ENCODE data around the gene IL17D.

Gene IL17D

GRCh38 chr13:20703780-20704458 is 420 bp downstream of the IL17D start:
- no peaks in the 10 kb centered on the region for H3K27me3 ChIP-seq (ENCODE audit: insufficient read depth, low read length)
- H3K36me3 ChIP-seq (ENCODE audit: control insufficient read depth in 1 of 2, insufficient read depth in 2 of 2, low read length in 2 of 2): no peaks in the 10 kb centered on the region
- peak overlapping the region; percentile 100 for H3K4me2 ChIP-seq (ENCODE audit: low read length)
- peaks cover 5% of the 10 kb centered on the region for H3K79me1 ChIP-seq (ENCODE audit: low read length)
- H2BK12ac ChIP-seq (ENCODE audit: low read length): no peak overlapping the region
- H3K18ac ChIP-seq (ENCODE audit: low read length): no peak overlapping the region
- no peak overlapping the region for H2BK120ac ChIP-seq (ENCODE audit: insufficient read depth, low read length, poor library complexity)
- H3K9me3 ChIP-seq (ENCODE audit: insufficient read depth, low read depth, low read length): no peaks in the 10 kb centered on the region
- peak overlapping the region; percentile 57 for H2AFZ ChIP-seq (ENCODE audit: insufficient read depth, low read length, poor library complexity)
- H3K4ac ChIP-seq (ENCODE audit: low read depth, low read length): no peak overlapping the region
- H3K23ac ChIP-seq (ENCODE audit: low read length): no peak overlapping the region
- peak overlapping the region; percentile 20 for H4K12ac ChIP-seq (ENCODE audit: low read depth, low read length)
- H4K91ac ChIP-seq (ENCODE audit: low read depth, low read length): peak overlapping the region; percentile 57
- peak overlapping the region; percentile 78 for H3K9ac ChIP-seq (ENCODE audit: low read length)
- no peak overlapping the region for H4K8ac ChIP-seq (ENCODE audit: low read depth, low read length)
- DNase-seq: peak; percentile 95
- no peak overlapping the region for H3K27ac ChIP-seq (ENCODE audit: low read depth, low read length)
- H3K79me2 ChIP-seq (ENCODE audit: control insufficient read depth, insufficient read depth, low read length, poor library complexity): peaks cover 3% of the 10 kb centered on the region
- no peak overlapping the region for H2BK5ac ChIP-seq (ENCODE audit: low read depth, low read length, poor library complexity)
- no peak overlapping the region for H2AK5ac ChIP-seq (ENCODE audit: low read length)
- no CpG with 5 or more reads among the region's 98 CpGs for WGBS (ENCODE audit: extremely low coverage, insufficient coverage, insufficient read length)
- peak overlapping the region; percentile 69 for H3K14ac ChIP-seq (ENCODE audit: low read length)
- peak overlapping the region; percentile 84 for H3K4me3 ChIP-seq (ENCODE audit: low read depth, low read length)
- H3K4me1 ChIP-seq (ENCODE audit: control insufficient read depth in 1 of 2, insufficient read depth in 2 of 2, low read length in 2 of 2): peaks cover 0 to 2% of the 10 kb centered on the region in 2 experiments

GRCh38 chr13:20704459-20705069 is 1.1 kb downstream of the IL17D start:
- H3K36me3 ChIP-seq (ENCODE audit: control insufficient read depth in 1 of 2, insufficient read depth in 2 of 2, low read length in 2 of 2): no peaks in the 10 kb centered on the region
- H3K4ac ChIP-seq (ENCODE audit: low read depth, low read length): no peak overlapping the region
- no peak overlapping the region for H2BK120ac ChIP-seq (ENCODE audit: insufficient read depth, low read length, poor library complexity)
- no peak overlapping the region for H4K91ac ChIP-seq (ENCODE audit: low read depth, low read length)
- H2AFZ ChIP-seq (ENCODE audit: insufficient read depth, low read length, poor library complexity): no peak overlapping the region
- no peak overlapping the region for H3K14ac ChIP-seq (ENCODE audit: low read length)
- H2AK5ac ChIP-seq (ENCODE audit: low read length): no peak overlapping the region
- DNase-seq: no peak
- H2BK12ac ChIP-seq (ENCODE audit: low read length): no peak overlapping the region
- H3K9me3 ChIP-seq (ENCODE audit: insufficient read depth, low read depth, low read length): no peaks in the 10 kb centered on the region
- WGBS (ENCODE audit: extremely low coverage, insufficient coverage, insufficient read length): no CpG with 5 or more reads among the region's 20 CpGs
- H3K9ac ChIP-seq (ENCODE audit: low read length): no peak overlapping the region
- H3K79me1 ChIP-seq (ENCODE audit: low read length): peaks cover 5% of the 10 kb centered on the region
- H2BK5ac ChIP-seq (ENCODE audit: low read depth, low read length, poor library complexity): no peak overlapping the region
- H3K4me1 ChIP-seq (ENCODE audit: control insufficient read depth in 1 of 2, insufficient read depth in 2 of 2, low read length in 2 of 2): peaks cover 0 to 2% of the 10 kb centered on the region in 2 experiments
- H4K12ac ChIP-seq (ENCODE audit: low read depth, low read length): no peak overlapping the region
- peaks cover 3% of the 10 kb centered on the region for H3K79me2 ChIP-seq (ENCODE audit: control insufficient read depth, insufficient read depth, low read length, poor library complexity)
- peak overlapping the region; percentile 5 for H3K4me3 ChIP-seq (ENCODE audit: low read depth, low read length)
- H3K4me2 ChIP-seq (ENCODE audit: low read length): peak overlapping the region; percentile 4
- H4K8ac ChIP-seq (ENCODE audit: low read depth, low read length): no peak overlapping the region
- H3K27me3 ChIP-seq (ENCODE audit: insufficient read depth, low read length): no peaks in the 10 kb centered on the region
- no peak overlapping the region for H3K18ac ChIP-seq (ENCODE audit: low read length)
- no peak overlapping the region for H3K23ac ChIP-seq (ENCODE audit: low read length)
- H3K27ac ChIP-seq (ENCODE audit: low read depth, low read length): no peak overlapping the region

- Histone ChIP-seq H4K91ac (ENCODE audit: low read depth, low read length) (no peak overlapping the region), H3K23ac (ENCODE audit: low read length) (no peak overlapping the region), H3K4me2 (ENCODE audit: low read length) (no peak overlapping the region), H3K79me2 (ENCODE audit: control insufficient read depth, insufficient read depth, low read length, poor library complexity) (peaks cover 3% of the 10 kb centered on the region), H3K14ac (ENCODE audit: low read length) (no peak overlapping the region), H2AK5ac (ENCODE audit: low read length) (no peak overlapping the region), H2BK120ac (ENCODE audit: insufficient read depth, low read length, poor library complexity) (no peak overlapping the region), H3K27me3 (ENCODE audit: insufficient read depth, low read length) (no peaks in the 10 kb centered on the region), H3K9me3 (ENCODE audit: insufficient read depth, low read depth, low read length) (no peaks in the 10 kb centered on the region), H3K18ac (ENCODE audit: low read length) (no peak overlapping the region), H3K36me3 (ENCODE audit: control insufficient read depth in 1 of 2, insufficient read depth in 2 of 2, low read length in 2 of 2) (no peaks in the 10 kb centered on the region), H3K27ac (ENCODE audit: low read depth, low read length) (no peak overlapping the region), H3K4me1 (ENCODE audit: control insufficient read depth in 1 of 2, insufficient read depth in 2 of 2, low read length in 2 of 2) (peaks cover 2 to 7% of the 10 kb centered on the region in 2 experiments), H3K9ac (ENCODE audit: low read length) (no peak overlapping the region), H3K4ac (ENCODE audit: low read depth, low read length) (no peak overlapping the region), H4K12ac (ENCODE audit: low read depth, low read length) (no peak overlapping the region), H2AFZ (ENCODE audit: insufficient read depth, low read length, poor library complexity) (no peak overlapping the region), H2BK5ac (ENCODE audit: low read depth, low read length, poor library complexity) (no peak overlapping the region), H3K4me3 (ENCODE audit: low read depth, low read length) (no peak overlapping the region), H3K79me1 (ENCODE audit: low read length) (peaks cover 5% of the 10 kb centered on the region), H4K8ac (ENCODE audit: low read depth, low read length) (no peak overlapping the region), H2BK12ac (ENCODE audit: low read length) (no peak overlapping the region)
- WGBS (ENCODE audit: extremely low coverage, insufficient coverage, insufficient read length): no CpG with 5 or more reads among the region's 5 CpGs
- DNase-seq: no peak
Measured at GRCh38 chr13:20706661-20707060, 3.2 kb downstream of the IL17D start.

GRCh38 chr13:20708216-20708615 is 4.7 kb downstream of the IL17D start:
- no peak overlapping the region for H3K27ac ChIP-seq (ENCODE audit: low read depth, low read length)
- no peak overlapping the region for H3K4ac ChIP-seq (ENCODE audit: low read depth, low read length)
- DNase-seq: no peak
- no peak overlapping the region for H4K91ac ChIP-seq (ENCODE audit: low read depth, low read length)
- H3K79me2 ChIP-seq (ENCODE audit: control insufficient read depth, insufficient read depth, low read length, poor library complexity): peaks cover 2% of the 10 kb centered on the region
- no peak overlapping the region for H2BK5ac ChIP-seq (ENCODE audit: low read depth, low read length, poor library complexity)
- H4K12ac ChIP-seq (ENCODE audit: low read depth, low read length): no peak overlapping the region
- no peaks in the 10 kb centered on the region for H3K27me3 ChIP-seq (ENCODE audit: insufficient read depth, low read length)
- no peak overlapping the region for H3K23ac ChIP-seq (ENCODE audit: low read length)
- no peak overlapping the region for H3K9ac ChIP-seq (ENCODE audit: low read length)
- H2BK120ac ChIP-seq (ENCODE audit: insufficient read depth, low read length, poor library complexity): no peak overlapping the region
- H3K36me3 ChIP-seq (ENCODE audit: control insufficient read depth in 1 of 2, insufficient read depth in 2 of 2, low read length in 2 of 2): no peaks in the 10 kb centered on the region
- WGBS (ENCODE audit: extremely low coverage, insufficient coverage, insufficient read length): no CpG with 5 or more reads among the region's 2 CpGs
- no peaks in the 10 kb centered on the region for H3K9me3 ChIP-seq (ENCODE audit: insufficient read depth, low read depth, low read length)
- H3K4me3 ChIP-seq (ENCODE audit: low read depth, low read length): no peak overlapping the region
- H2AFZ ChIP-seq (ENCODE audit: insufficient read depth, low read length, poor library complexity): no peak overlapping the region
- no peak overlapping the region for H2AK5ac ChIP-seq (ENCODE audit: low read length)
- peaks cover 0 to 7% of the 10 kb centered on the region in 2 experiments for H3K4me1 ChIP-seq (ENCODE audit: control insufficient read depth in 1 of 2, insufficient read depth in 2 of 2, low read length in 2 of 2)
- H3K18ac ChIP-seq (ENCODE audit: low read length): no peak overlapping the region
- H3K4me2 ChIP-seq (ENCODE audit: low read length): no peak overlapping the region
- H3K79me1 ChIP-seq (ENCODE audit: low read length): peaks cover 2% of the 10 kb centered on the region
- H2BK12ac ChIP-seq (ENCODE audit: low read length): no peak overlapping the region
- H3K14ac ChIP-seq (ENCODE audit: low read length): no peak overlapping the region
- no peak overlapping the region for H4K8ac ChIP-seq (ENCODE audit: low read depth, low read length)
